Adrenal gland (tissue), 12 donors: ENCODE results near the gene SHISA2. TPM values are rescaled to one million over a fixed set of nuclear protein-coding genes. Genes with fewer than 3 reads are reported as not detected.
A peak's percentile ranks its signal among the peaks of the same experiment; 100 is the strongest.

Experiments
- DNase-seq, 7 donors: peaks; one replicate each; pipeline ENCODE4 v3.0.0-alpha.2; 2019 to 2020
- H3K27ac ChIP-seq, 5 donors: fragments of 200-600 bp; sonication (generic) in 4 of 5; 1 replicate in 3 of 5; 2 replicates in 2 of 5; pipeline versions ENCODE4 v1.5.1 to v1.8.0; 2016 to 2020; ENCODE audit warnings: mild to moderate bottlenecking in 1 of 5
- H3K27me3 ChIP-seq: fragments of 200-600 bp; 2 replicates; pipeline ENCODE4 v1.8.0; 2021
- H3K36me3 ChIP-seq, 2 donors: fragments of 200-600 bp; replicated peaks in 1 of 2; 1 replicate in 1 of 2; 2 replicates in 1 of 2; pipeline versions ENCODE4 v1.5.1 to v1.8.0; 2018 to 2022
- H3K4me1 ChIP-seq, 2 donors: fragments of 200-600 bp; replicated peaks in 1 of 2; 1 replicate in 1 of 2; 2 replicates in 1 of 2; pipeline versions ENCODE4 v1.5.1 to v1.8.0; 2018 to 2021
- H3K4me3 ChIP-seq, 4 donors: fragments of 200-600 bp; sonication (generic) in 3 of 4; one replicate each; pipeline ENCODE4 v1.5.1; 2016 to 2018
- H3K9me3 ChIP-seq, 3 donors: fragments of 200-600 bp; sonication (generic) in 1 of 3; replicated peaks in 1 of 3; 1 replicate in 2 of 3; 2 replicates in 1 of 3; pipeline versions ENCODE4 v1.5.1 to v1.8.0; 2016 to 2021
- POLR2A ChIP-seq, 2 donors: fragments of 450-650 bp; IDR thresholded peaks; one replicate each; pipeline ENCODE4 v1.6.1; 2017; ENCODE audit warnings: antibody characterized with exemption in 2 of 2, mild to moderate bottlenecking in 2 of 2, moderate library complexity in 1 of 2
- WGBS, 4 donors: extraction: QIAGEN DNeasy Blood & Tissue Kit in 2 of 4; methylation state at CpG; one replicate each; pipeline versions ENCODE4 v1.1.5 to v1.1.7; 2013 to 2017; 5-methylcytosine and 5-hydroxymethylcytosine counted together
- intact Hi-C, 2 donors: fragments of 100-400 bp; cut with DNase I; formaldehyde crosslinking; loops; one replicate each; pipeline versions ENCODE4 v1.14.1 to v1.15.0; 2022 to 2023
- polyA plus RNA-seq, 3 donors: library from polyadenylated mRNA; stranded (reverse); fragments of 200-250 nt in 2 of 3; fragments of 350-450 nt in 1 of 3; fragmentation: Illumina TruSeq in 1 of 3; extraction: RNeasy Lipid Tissue Mini Kit (QIAGEN cat#74804) in 1 of 3; gene quantifications; one replicate each; pipeline ENCODE4 v1.2.3, GENCODE V29; 2013 to 2014
- total RNA-seq, 9 donors: library from RNA; depleted of rRNA in 4 of 9; stranded (reverse); fragments of >200 nt in 4 of 9; fragments of 120-200 nt in 1 of 9; fragmentation: NEBNext Ultra II Directional in 1 of 9; extraction: Animal tissue kit (Norgen Biotek cat#: 25700) in 1 of 9; gene quantifications; one replicate each; pipeline versions ENCODE4 v1.1.0 to v1.2.4, GENCODE V29; 2013 to 2023
- TF ChIP-seq, protein P1 (sequence below), 6 experiments: fragments of 450-650 bp in 4 of 6; fragments of 200-600 bp in 2 of 6; sonication (generic) in 1 of 6; IDR thresholded peaks; 1 replicate in 5 of 6; 2 replicates in 1 of 6; pipeline versions ENCODE4 v1.5.1 to v1.8.0; 2016 to 2021; ENCODE audit warnings: antibody characterized with exemption in 6 of 6, mild to moderate bottlenecking in 2 of 6, moderate library complexity in 1 of 6
- donor health status: healthy with polysubstance abuse.
- donor health status: Bipolar disorder and iron deficiency.
- donor health status: DM: yes; HTN: yes; CAD: no.
- donor health status: DM: no; HTN: no; CAD: no.
- donor health status: DM: no; HTN: no; CAD: no.
- donor health status: DM: yes; HTN: yes; CAD: no.

SHISA2 gene
- total and polyA plus RNA-seq, 12 donors, result 0.07 to 2.6 (median 0.26) TPM; not detected in 5

GRCh38 chr13:26060357-26060756 is 8.5 kb upstream of the SHISA2 start:
- intact Hi-C loops, result loop anchor here (5.0 to 10.0 kb wide), 2 partner anchors 486 to 488 kb away; no protein-coding TSS in a partner anchor
- no peak for TF ChIP-seq POLR2A (IDR thresholded peaks at IDR 0.05)
- no peaks in the 10 kb centered on the region for H3K36me3 ChIP-seq
- 73 to 84% (median 76%) methylated on average over 4 of the region's 4 CpGs for WGBS, 4 donors
- H3K27ac ChIP-seq, result no peak overlapping the region
- H3K9me3 ChIP-seq, result no peaks in the 10 kb centered on the region
- no peaks in the 10 kb centered on the region for H3K27me3 ChIP-seq
- DNase-seq, result no peak
- no peak overlapping the region for H3K4me3 ChIP-seq
- no peaks in the 10 kb centered on the region for H3K4me1 ChIP-seq

DNA sequence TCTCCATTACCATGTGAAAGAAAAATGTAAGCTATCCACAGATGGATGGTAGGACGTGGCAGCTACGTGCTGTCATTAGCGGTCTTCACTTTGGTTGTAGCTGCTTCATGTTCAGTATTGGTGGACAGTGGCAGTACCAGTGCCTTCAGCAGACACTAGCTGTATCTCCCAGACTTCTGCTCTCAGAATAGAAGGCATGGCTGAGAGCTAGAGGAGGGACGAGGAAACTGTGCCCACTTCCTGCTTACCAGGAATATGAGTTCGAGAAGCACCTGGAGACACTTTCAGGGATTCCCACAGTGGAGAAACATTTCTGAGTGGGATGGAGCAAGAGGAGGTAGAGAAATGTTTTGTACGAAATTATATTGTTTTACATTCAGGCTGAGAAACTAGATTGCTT is 6.9 kb upstream of the SHISA2 start:
- no peak overlapping the region for H3K4me3 ChIP-seq
- TF ChIP-seq, protein P1, sequence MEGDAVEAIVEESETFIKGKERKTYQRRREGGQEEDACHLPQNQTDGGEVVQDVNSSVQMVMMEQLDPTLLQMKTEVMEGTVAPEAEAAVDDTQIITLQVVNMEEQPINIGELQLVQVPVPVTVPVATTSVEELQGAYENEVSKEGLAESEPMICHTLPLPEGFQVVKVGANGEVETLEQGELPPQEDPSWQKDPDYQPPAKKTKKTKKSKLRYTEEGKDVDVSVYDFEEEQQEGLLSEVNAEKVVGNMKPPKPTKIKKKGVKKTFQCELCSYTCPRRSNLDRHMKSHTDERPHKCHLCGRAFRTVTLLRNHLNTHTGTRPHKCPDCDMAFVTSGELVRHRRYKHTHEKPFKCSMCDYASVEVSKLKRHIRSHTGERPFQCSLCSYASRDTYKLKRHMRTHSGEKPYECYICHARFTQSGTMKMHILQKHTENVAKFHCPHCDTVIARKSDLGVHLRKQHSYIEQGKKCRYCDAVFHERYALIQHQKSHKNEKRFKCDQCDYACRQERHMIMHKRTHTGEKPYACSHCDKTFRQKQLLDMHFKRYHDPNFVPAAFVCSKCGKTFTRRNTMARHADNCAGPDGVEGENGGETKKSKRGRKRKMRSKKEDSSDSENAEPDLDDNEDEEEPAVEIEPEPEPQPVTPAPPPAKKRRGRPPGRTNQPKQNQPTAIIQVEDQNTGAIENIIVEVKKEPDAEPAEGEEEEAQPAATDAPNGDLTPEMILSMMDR (IDR thresholded peaks at IDR 0.05), result no peak
- no peak for TF ChIP-seq POLR2A (IDR thresholded peaks at IDR 0.05)
- no peak for DNase-seq
- H3K27ac ChIP-seq, result no peak overlapping the region
- 64 to 70% (median 65%) methylated on average over 6 of the region's 6 CpGs for WGBS, 4 donors
- intact Hi-C loops, result no loop called here
- H3K9me3 ChIP-seq, result no peaks in the 10 kb centered on the region
- no peaks in the 10 kb centered on the region for H3K36me3 ChIP-seq
- H3K4me1 ChIP-seq, result no peaks in the 10 kb centered on the region
- peaks cover 7% of the 10 kb centered on the region for H3K27me3 ChIP-seq

GRCh38 chr13:26054896-26055295 is 3.1 kb upstream of the SHISA2 start:
- Histone ChIP-seq H3K4me1 (peaks cover 0 to 6% of the 10 kb centered on the region in 2 donors), H3K27me3 (peaks cover 31% of the 10 kb centered on the region)
- TF ChIP-seq POLR2A (IDR thresholded peaks at IDR 0.05), result no peak
- TF ChIP-seq, protein P1 (IDR thresholded peaks at IDR 0.05), result no peak

DNA sequence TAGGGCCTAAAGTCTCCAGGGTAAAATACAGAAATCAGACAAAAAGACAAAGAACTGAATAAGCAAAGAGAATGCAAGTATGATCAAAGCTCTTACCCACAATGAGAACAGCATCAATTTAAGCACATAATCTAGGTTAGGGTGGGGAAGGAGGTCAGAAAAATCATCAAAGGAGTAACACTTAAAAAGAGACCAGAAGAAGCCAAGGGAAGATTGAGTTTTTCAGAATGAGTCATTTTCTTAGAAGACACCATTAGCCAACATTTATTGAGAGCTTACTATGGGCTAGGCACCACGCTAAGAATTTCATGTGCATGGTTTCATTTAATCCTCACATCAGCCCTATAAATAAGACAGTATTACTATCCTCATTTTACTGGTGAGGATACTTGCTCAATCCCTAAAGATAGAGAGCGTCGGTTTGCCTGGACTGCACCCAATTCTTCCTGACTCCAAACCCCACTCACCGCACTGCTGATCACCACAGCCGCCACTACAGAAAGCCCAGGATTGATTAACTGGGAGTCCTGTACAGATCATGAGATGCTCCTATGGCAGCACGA is 1.7 kb upstream of the SHISA2 start:
- no peak overlapping the region for H3K4me3 ChIP-seq
- peaks cover 43% of the 10 kb centered on the region for H3K27me3 ChIP-seq
- TF ChIP-seq, protein P1 (IDR thresholded peaks at IDR 0.05), result no peak
- TF ChIP-seq POLR2A (IDR thresholded peaks at IDR 0.05), result no peak
- 86 to 92% (median 88%) methylated on average over 6 of the region's 6 CpGs for WGBS, 4 donors
- H3K27ac ChIP-seq, result no peak overlapping the region
- intact Hi-C loops, result no loop called here
- peaks cover 0 to 6% of the 10 kb centered on the region in 2 donors for H3K4me1 ChIP-seq
- no peak for DNase-seq
- no peaks in the 10 kb centered on the region for H3K36me3 ChIP-seq
- no peaks in the 10 kb centered on the region for H3K9me3 ChIP-seq

More at GRCh38 chr13:26054896-26055295, 3.1 kb upstream of the SHISA2 start:
- no peak for DNase-seq
- intact Hi-C loops, result no loop called here
- Histone ChIP-seq H3K9me3 (no peaks in the 10 kb centered on the region), H3K27ac (no peak overlapping the region), H3K36me3 (no peaks in the 10 kb centered on the region), H3K4me3 (no peak overlapping the region)

- TF ChIP-seq, protein P1 (IDR thresholded peaks at IDR 0.05), result no peak
- TF ChIP-seq POLR2A (IDR thresholded peaks at IDR 0.05), result no peak
- Histone ChIP-seq H3K4me3 (peak overlapping the region in 1 of 4 donors; percentile 60), H3K27me3 (peaks cover 51% of the 10 kb centered on the region), H3K36me3 (no peaks in the 10 kb centered on the region), H3K9me3 (no peaks in the 10 kb centered on the region), H3K27ac (no peak overlapping the region), H3K4me1 (peaks cover 0 to 6% of the 10 kb centered on the region in 2 donors)
- WGBS, 4 donors, result 53 to 65% (median 62%) methylated on average over 10 of the region's 10 CpGs
- intact Hi-C loops, result no loop called here
- DNase-seq, result no peak
These were observed 521 bp upstream of the SHISA2 start for GRCh38 chr13:26052337-26052736.
